ENCODE results near the gene TEX52.

GRCh38 chr12:2835691-2836403, 21.0 kb downstream of the TEX52 start:
- no peak for TF ChIP-seq CTCF (IDR thresholded peaks at IDR 0.05)
- TF ChIP-seq EP300 (IDR thresholded peaks at IDR 0.05) = no peak
